PC-9 (cell line): ENCODE data around the gene SOCS4. TPM values are rescaled to one million over a fixed set of nuclear protein-coding genes. Genes with fewer than 3 reads are reported as not detected.

Experiments used
- BruUV-seq: library from RNA; stranded (reverse); fragments of 400-500 nt; replicated peaks from 2 replicates; lab custom pipeline; 2021; lab: Mats Ljungman, UMichigan
- CTCF ChIA-PET: fragments of 300-600 bp; sonication (Branson Sonifier 250); formaldehyde crosslinking; loops from one replicate; lab custom pipeline; 2022; ENCODE audit warnings: antibody characterized with exemption; lab: Charles Lee
- POLR2A ChIA-PET: fragments of 300-600 bp; sonication (Branson Sonifier 250); formaldehyde crosslinking; loops from one replicate; lab custom pipeline; 2022; ENCODE audit warnings: antibody characterized with exemption; ENCODE audit not compliant: unreplicated experiment; lab: Charles Lee
- DNase-seq, 2 experiments: peaks; one replicate each; pipeline versions ENCODE4 v3.0.0 to v3.0.0-alpha.2; 2015 to 2022; ENCODE audit warnings: mixed read lengths in 1 of 2
- H2AFZ ChIP-seq: fragments of 200-600 bp; sonication (generic); 2 replicates; pipeline ENCODE4 v1.8.1; 2017; ENCODE audit warnings: antibody characterized with exemption
- H3F3A ChIP-seq: fragments of 200-600 bp; sonication (generic); 2 replicates; pipeline ENCODE4 v1.8.1; 2017; ENCODE audit warnings: antibody characterized with exemption, mild to moderate bottlenecking, low read depth; ENCODE audit not compliant: insufficient read depth
- H3K27ac ChIP-seq: fragments of 200-600 bp; sonication (generic); 2 replicates; pipeline ENCODE4 v1.6.1; 2016; ENCODE audit warnings: mixed run types
- H3K27me3 ChIP-seq: fragments of 200-600 bp; sonication (generic); 2 replicates; pipeline ENCODE4 v1.6.1; 2016; ENCODE audit warnings: low read depth, mixed run types; ENCODE audit not compliant: insufficient read depth
- H3K36me3 ChIP-seq: fragments of 200-600 bp; sonication (generic); 2 replicates; pipeline ENCODE4 v1.6.1; 2016; ENCODE audit warnings: low read depth, mixed run types
- H3K4me1 ChIP-seq: fragments of 200-600 bp; sonication (generic); replicated peaks from 2 replicates; pipeline ENCODE4 v1.6.1; 2016; ENCODE audit warnings: mixed run types; ENCODE audit not compliant: insufficient read depth
- H3K4me2 ChIP-seq: fragments of 200-600 bp; sonication (generic); 2 replicates; pipeline ENCODE4 v1.6.1; 2017; ENCODE audit warnings: mixed run types
- H3K4me3 ChIP-seq: fragments of 200-600 bp; sonication (generic); 2 replicates; pipeline ENCODE4 v1.6.1; 2016; ENCODE audit warnings: mixed run types
- H3K79me2 ChIP-seq: fragments of 200-600 bp; sonication (generic); 2 replicates; pipeline ENCODE4 v1.6.1; 2017; ENCODE audit warnings: low read depth, mixed run types
- H3K9me2 ChIP-seq: fragments of 200-600 bp; sonication (generic); 2 replicates; pipeline ENCODE4 v1.8.1; 2017; ENCODE audit warnings: mild to moderate bottlenecking; ENCODE audit not compliant: insufficient read depth
- H3K9me3 ChIP-seq: fragments of 200-600 bp; sonication (generic); 2 replicates; pipeline ENCODE4 v1.8.1; 2016; ENCODE audit warnings: low read depth; ENCODE audit not compliant: insufficient read depth
- H4K20me1 ChIP-seq: fragments of 200-600 bp; sonication (generic); 2 replicates; pipeline ENCODE4 v1.8.1; 2017; ENCODE audit not compliant: insufficient read depth
- EZH2 ChIP-seq: fragments of 200-600 bp; sonication (generic); IDR thresholded peaks from 2 replicates; pipeline ENCODE4 v1.8.0; 2017; ENCODE audit warnings: antibody characterized with exemption, low read depth
- intact Hi-C: fragments of 100-400 bp; cut with micrococcal nuclease; formaldehyde crosslinking; loops from one replicate; pipeline ENCODE4 v1.10.0; 2022; ENCODE audit not compliant: unreplicated experiment
- total RNA-seq: library from RNA; stranded (reverse); gene quantifications from 2 replicates; pipeline ENCODE4 v1.2.3, GENCODE V29; 2021
- TF ChIP-seq, protein P1 (sequence below): fragments of 200-600 bp; sonication (generic); conservative IDR thresholded peaks from 2 replicates; pipeline ENCODE4 v1.6.1; 2017; ENCODE audit warnings: mixed run types, antibody characterized with exemption, mild to moderate bottlenecking, moderate library complexity

The SOCS4 gene
- total RNA-seq, 1 experiment from 2014 or later = 25.3 TPM

DNA sequence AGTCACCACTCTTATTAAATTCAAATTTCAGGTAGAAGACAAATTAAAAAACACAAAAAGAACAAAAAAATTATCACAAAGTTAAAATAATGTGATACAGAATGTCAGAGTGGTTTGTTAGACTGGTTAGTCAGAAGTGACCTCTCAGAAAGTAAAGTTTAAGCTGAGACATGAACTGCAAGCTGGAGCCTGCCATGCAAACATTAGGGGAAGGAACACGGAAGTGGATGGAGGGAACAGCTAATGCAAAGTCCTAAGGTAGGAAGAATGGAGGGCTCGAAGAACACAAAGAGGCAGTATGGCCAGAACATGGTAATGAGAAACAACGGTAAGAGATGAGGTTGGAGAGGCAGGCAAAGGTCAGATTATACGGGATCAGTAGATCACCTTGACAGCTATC, 41.9 kb upstream of the SOCS4 start:
- ChIA-PET CTCF (interaction anchor here (0.9 kb wide), 1 partner anchor 421 kb away, joined by 6 read pairs; no protein-coding TSS in a partner anchor), POLR2A (interaction anchor here (0.6 kb wide), 1 partner anchor 43 kb away, joined by 11 read pairs; no protein-coding TSS in a partner anchor)
- intact Hi-C loops = no loop called here
- H3F3A ChIP-seq = no peaks in the 10 kb centered on the region; the same call in 1 of the 2 replicates
- no peak overlapping the region for H3K4me3 ChIP-seq
- no peaks in the 10 kb centered on the region for H3K9me3 ChIP-seq
- no peak for TF ChIP-seq EZH2
- TF ChIP-seq, protein P1, sequence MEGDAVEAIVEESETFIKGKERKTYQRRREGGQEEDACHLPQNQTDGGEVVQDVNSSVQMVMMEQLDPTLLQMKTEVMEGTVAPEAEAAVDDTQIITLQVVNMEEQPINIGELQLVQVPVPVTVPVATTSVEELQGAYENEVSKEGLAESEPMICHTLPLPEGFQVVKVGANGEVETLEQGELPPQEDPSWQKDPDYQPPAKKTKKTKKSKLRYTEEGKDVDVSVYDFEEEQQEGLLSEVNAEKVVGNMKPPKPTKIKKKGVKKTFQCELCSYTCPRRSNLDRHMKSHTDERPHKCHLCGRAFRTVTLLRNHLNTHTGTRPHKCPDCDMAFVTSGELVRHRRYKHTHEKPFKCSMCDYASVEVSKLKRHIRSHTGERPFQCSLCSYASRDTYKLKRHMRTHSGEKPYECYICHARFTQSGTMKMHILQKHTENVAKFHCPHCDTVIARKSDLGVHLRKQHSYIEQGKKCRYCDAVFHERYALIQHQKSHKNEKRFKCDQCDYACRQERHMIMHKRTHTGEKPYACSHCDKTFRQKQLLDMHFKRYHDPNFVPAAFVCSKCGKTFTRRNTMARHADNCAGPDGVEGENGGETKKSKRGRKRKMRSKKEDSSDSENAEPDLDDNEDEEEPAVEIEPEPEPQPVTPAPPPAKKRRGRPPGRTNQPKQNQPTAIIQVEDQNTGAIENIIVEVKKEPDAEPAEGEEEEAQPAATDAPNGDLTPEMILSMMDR = no peak
- H3K9me2 ChIP-seq = no peaks in the 10 kb centered on the region
- no peaks in the 10 kb centered on the region for H3K27me3 ChIP-seq
- H2AFZ ChIP-seq = no peak overlapping the region
- no TSS peak for BruUV-seq
- H3K4me2 ChIP-seq = no peak overlapping the region
- no peaks in the 10 kb centered on the region for H3K4me1 ChIP-seq
- no peak for DNase-seq
- H4K20me1 ChIP-seq = no peaks in the 10 kb centered on the region
- H3K36me3 ChIP-seq = peaks cover 10% of the 10 kb centered on the region; the same call in 1 of the 2 replicates
- no peak overlapping the region for H3K27ac ChIP-seq
- no peaks in the 10 kb centered on the region for H3K79me2 ChIP-seq

DNA sequence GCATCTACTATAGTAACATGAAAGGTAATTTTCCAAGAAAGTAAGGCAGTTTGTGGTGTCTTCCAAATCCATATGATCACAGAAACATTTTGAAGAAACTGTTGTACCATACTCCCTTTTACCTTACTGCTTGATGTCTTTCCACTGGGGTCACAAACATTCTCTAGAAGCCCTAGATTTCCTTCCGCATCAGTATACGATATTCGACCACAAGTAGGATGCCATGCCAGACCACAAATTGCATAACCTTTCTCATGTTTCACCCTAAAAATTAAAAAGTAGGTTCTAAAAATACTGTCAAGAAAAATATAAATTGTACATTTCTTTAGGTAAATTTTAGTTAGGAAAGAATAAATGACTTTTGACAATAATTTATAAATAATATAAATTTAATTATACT, 26.7 kb upstream of the SOCS4 start:
- Histone ChIP-seq H3K4me1 (no peaks in the 10 kb centered on the region), H3K27me3 (no peaks in the 10 kb centered on the region), H3K4me2 (no peak overlapping the region), H4K20me1 (no peaks in the 10 kb centered on the region), H3K36me3 (peaks cover 4% of the 10 kb centered on the region), H3K9me2 (no peaks in the 10 kb centered on the region; the same call in 1 of the 2 replicates), H3K79me2 (no peaks in the 10 kb centered on the region), H3K4me3 (no peak overlapping the region), H3K9me3 (no peaks in the 10 kb centered on the region), H2AFZ (no peak overlapping the region), H3F3A (no peaks in the 10 kb centered on the region), H3K27ac (no peak overlapping the region)
- CTCF ChIA-PET = interaction anchor here (0.6 kb wide), 1 partner anchor 36 kb away, joined by 4 read pairs; no protein-coding TSS in a partner anchor
- intact Hi-C loops = no loop called here
- BruUV-seq = no TSS peak
- POLR2A ChIA-PET = no interaction called here
- DNase-seq = no peak
- TF ChIP-seq, protein P1 = no peak
- TF ChIP-seq EZH2 = no peak

- ChIA-PET POLR2A (no interaction called here), CTCF (no interaction called here)
- no peaks in the 10 kb centered on the region for H3K9me3 ChIP-seq
- H3K36me3 ChIP-seq = peaks cover 11% of the 10 kb centered on the region
- no peak for TF ChIP-seq EZH2
- TF ChIP-seq, protein P1 = no peak
- DNase-seq = no peak
- H3K27ac ChIP-seq = no peak overlapping the region
- intact Hi-C loops = no loop called here
- H3K4me2 ChIP-seq = no peak overlapping the region
- H4K20me1 ChIP-seq = no peaks in the 10 kb centered on the region
- no peaks in the 10 kb centered on the region for H3K79me2 ChIP-seq
- no peak overlapping the region for H2AFZ ChIP-seq
- H3F3A ChIP-seq = no peaks in the 10 kb centered on the region
- H3K4me3 ChIP-seq = no peak overlapping the region
- no peaks in the 10 kb centered on the region for H3K4me1 ChIP-seq
- BruUV-seq = no TSS peak
- H3K27me3 ChIP-seq = no peaks in the 10 kb centered on the region
- no peaks in the 10 kb centered on the region for H3K9me2 ChIP-seq
Measured at GRCh38 chr14:55005071-55005470, 22.0 kb upstream of the SOCS4 start.
